C4-2B (cell line): Measurements from ENCODE around the gene KCNQ1.
A peak's percentile ranks its signal among the peaks of the same experiment; 100 is the strongest.

ENCODE experiments used
- H3K27ac ChIP-seq: fragments of 450-650 bp; 2 replicates; pipeline ENCODE4 v1.5.1; 2017
- CTCF ChIP-seq: fragments of 450-650 bp; conservative IDR thresholded peaks from 2 replicates; pipeline ENCODE4 v1.5.1; 2017; ENCODE audit warnings: mild to moderate bottlenecking
- ZFX ChIP-seq: fragments of 450-650 bp; IDR thresholded peaks from 2 replicates; pipeline ENCODE4 v1.6.1; 2017

The KCNQ1 gene

GRCh38 chr11:2693271-2694261 is 248.8 kb downstream of the KCNQ1 start:
- TF ChIP-seq CTCF (no peak), ZFX (no peak)
- H3K27ac ChIP-seq = no peak overlapping the region

- H3K27ac ChIP-seq = no peak overlapping the region
- no peak for TF ChIP-seq ZFX
- no peak for TF ChIP-seq CTCF
Measured at GRCh38 chr11:2694495-2694894, 249.7 kb downstream of the KCNQ1 start.

GRCh38 chr11:2694995-2695939 is 250.5 kb downstream of the KCNQ1 start:
- H3K27ac ChIP-seq = no peak overlapping the region
- TF ChIP-seq CTCF (no peak), ZFX (no peak)

- TF ChIP-seq CTCF (no peak), ZFX (no peak)
- H3K27ac ChIP-seq = no peak overlapping the region
Measured at GRCh38 chr11:2696455-2696854, 251.6 kb downstream of the KCNQ1 start.

- no peak overlapping the region for H3K27ac ChIP-seq
Measured at GRCh38 chr11:2697866-2698265, 253.1 kb downstream of the KCNQ1 start.

GRCh38 chr11:2698386-2699184 is 253.8 kb downstream of the KCNQ1 start:
- no peak for TF ChIP-seq CTCF
- no peak for TF ChIP-seq ZFX
- peak overlapping the region; percentile 83 for H3K27ac ChIP-seq

More at GRCh38 chr11:2697866-2698265, 253.1 kb downstream of the KCNQ1 start:
- TF ChIP-seq ZFX (no peak), CTCF (no peak)
